K562 (cell line): ENCODE results near the gene VPREB3. TPM values are rescaled to one million over a fixed set of nuclear protein-coding genes. Genes with fewer than 3 reads are reported as not detected.

ENCODE experiments used
- KDM1A ChIP-seq, 2 experiments: fragments of 450-650 bp; IDR thresholded peaks; 2 replicates each; pipeline ENCODE4 v1.6.1; 2016; ENCODE audit warnings: mild to moderate bottlenecking in 2 of 2
- MXI1 ChIP-seq: IDR thresholded peaks from 2 replicates; pipeline ENCODE4 v1.6.1; 2011; ENCODE audit warnings: low read depth, mild to moderate bottlenecking, improper control_type of control experiment, low read length
- NEUROD1 ChIP-seq: fragments of 150-350 bp; IDR thresholded peaks from 2 replicates; pipeline ENCODE4 v1.6.1; 2014; ENCODE audit warnings: borderline replicate concordance, low read length, low read depth; ENCODE audit not compliant: partially characterized antibody
- NKRF ChIP-seq: fragments of 450-650 bp; IDR thresholded peaks from 2 replicates; pipeline ENCODE4 v1.6.1; 2016; ENCODE audit warnings: borderline replicate concordance
- NONO ChIP-seq, 2 experiments: fragments of 200-400 bp in 1 of 2; fragments of 450-650 bp in 1 of 2; formaldehyde crosslinking in 1 of 2; IDR thresholded peaks; 2 replicates each; pipeline ENCODE4 v1.6.1; 2017; ENCODE audit warnings: low read depth in 2 of 2, mild to moderate bottlenecking in 2 of 2, moderate library complexity in 2 of 2, low read length in 1 of 2
- RAD51 ChIP-seq: fragments of 450-650 bp; IDR thresholded peaks from 2 replicates; pipeline ENCODE4 v1.7.1; 2016; ENCODE audit warnings: low read depth, mild to moderate bottlenecking, borderline replicate concordance
- RBM22 ChIP-seq: fragments of 200-400 bp; formaldehyde crosslinking; IDR thresholded peaks from 2 replicates; pipeline ENCODE4 v1.6.1; 2018; ENCODE audit warnings: low read length, low read depth; ENCODE audit not compliant: poor library complexity, severe bottlenecking
- RFX5 ChIP-seq: IDR thresholded peaks from 2 replicates; pipeline ENCODE4 v1.6.1; 2011; ENCODE audit warnings: low read depth, mild to moderate bottlenecking, improper control_type of control experiment, low read length
- SRF ChIP-seq, 2 experiments: fragments of 250-450, 450-650 bp in 1 of 2; sonication (Bioruptor Pico) in 1 of 2; sonication (generic) in 1 of 2; formaldehyde crosslinking; IDR thresholded peaks; 2 replicates each; pipeline versions ENCODE4 v1.5.0 to v1.5.1; 2020 to 2022; ENCODE audit warnings: mild to moderate bottlenecking in 1 of 2, missing genetic modification reagents in 1 of 2
- TAL1 ChIP-seq: fragments of 450-650 bp; IDR thresholded peaks from 2 replicates; pipeline ENCODE4 v1.6.1; 2016; ENCODE audit warnings: mild to moderate bottlenecking
- TRIM24 ChIP-seq, 2 experiments: fragments of 450-650 bp; IDR thresholded peaks; 2 replicates each; pipeline ENCODE4 v1.6.1; 2016
- ZBTB11 ChIP-seq, 3 experiments: fragments of 200-800 bp in 1 of 3; fragments of 250-450 bp in 1 of 3; fragments of 450-650 bp in 1 of 3; sonication (Bioruptor Pico) in 1 of 3; sonication (Bioruptor generic) in 1 of 3; formaldehyde crosslinking in 1 of 3; IDR thresholded peaks; 2 replicates each; pipeline versions ENCODE4 v1.6.1 to v1.8.0; 2016 to 2022; ENCODE audit warnings: mild to moderate bottlenecking in 2 of 3, missing genetic modification characterization in 2 of 3, missing compliant biosample characterization in 1 of 3, moderate library complexity in 1 of 3
- ZBTB34 ChIP-seq: fragments of 250-450 bp; sonication (Bioruptor Pico); IDR thresholded peaks from 2 replicates; pipeline ENCODE4 v1.8.0; 2021; ENCODE audit warnings: mild to moderate bottlenecking, moderate library complexity
- ZNF395 ChIP-seq: fragments of 200-800 bp; sonication (Bioruptor generic); IDR thresholded peaks from 2 replicates; pipeline ENCODE4 v1.6.1; 2017; ENCODE audit warnings: missing genetic modification characterization, missing compliant biosample characterization
- ZNF740 ChIP-seq, 3 experiments: fragments of 200-800 bp in 1 of 3; sonication (Bioruptor generic) in 1 of 3; sonication (generic) in 1 of 3; formaldehyde crosslinking in 1 of 3; IDR thresholded peaks; 2 replicates each; pipeline versions ENCODE4 v1.6.1 to v1.8.0; 2016 to 2022; ENCODE audit warnings: mild to moderate bottlenecking in 2 of 3, missing compliant biosample characterization in 2 of 3, missing genetic modification characterization in 2 of 3, missing genetic modification reagents in 1 of 3
- polyA plus RNA-seq, 8 experiments: library from polyadenylated mRNA; depleted of rRNA in 4 of 8; stranded (reverse) in 5 of 8; unstranded in 3 of 8; fragments of >200 nt; fragmentation: Nextera tagmentation in 2 of 8; fragmentation: Illumina TruSeq in 1 of 8; extraction: Ambion mirVana in 2 of 8; extraction: Trizol in 1 of 8; gene quantifications; 2 replicates each; pipeline versions ENCODE4 v1.2.1 to v1.2.3, GENCODE V29; 2011 to 2014; ENCODE audit warnings: inconsistent platforms in 1 of 8, missing spikeins in 1 of 8
- total RNA-seq, 7 experiments: library from RNA; depleted of rRNA in 6 of 7; stranded (reverse); fragments of >200 nt in 6 of 7; fragmentation: Illumina TruSeq in 2 of 7; extraction: Trizol in 2 of 7; gene quantifications; 2 replicates each; pipeline versions ENCODE4 v1.2.1 to v1.2.3, GENCODE V29; 2011 to 2021; ENCODE audit warnings: low replicate concordance in 1 of 7

VPREB3 gene
- total and polyA plus RNA-seq, 9 of the 15 experiments (the other 6 are each of a cell fraction or from before 2014, with no cell fraction given) = 0.14 to 0.71 (median 0.20) TPM; not detected in 6

GRCh38 chr22:23767673-23768548 is 13.7 kb upstream of the VPREB3 start, which contains the start of gene CHCHD10 (continued):
- TF ChIP-seq ZBTB11 (CRISPR knock-in tag; IDR thresholded peaks at IDR 0.05) = peak in 1 of 3 experiments; percentile 61; a peak in 1 of 6 replicates
- TF ChIP-seq RAD51 = peak; percentile 25; the same call in 1 of the 2 replicates
- no peak for TF ChIP-seq NEUROD1
- no peak for TF ChIP-seq SRF (CRISPR knock-in tag; IDR thresholded peaks at IDR 0.05)
- no peak for TF ChIP-seq TRIM24 (IDR thresholded peaks at IDR 0.05)
- peak; percentile 39; the same call in 1 of the 2 replicates for TF ChIP-seq NKRF
- TF ChIP-seq TAL1 = no peak
- peak; percentile 14 to 33; a peak in 2 of 4 replicates for TF ChIP-seq NONO (IDR thresholded peaks at IDR 0.05; ENCODE audit: low read depth in 2 of 2, low read length in 1 of 2)
- no peak for TF ChIP-seq ZNF740 (CRISPR knock-in tag; IDR thresholded peaks at IDR 0.05)
- TF ChIP-seq ZNF740 (tag; IDR thresholded peaks at IDR 0.05) = peak in 1 of 2 experiments; percentile 80; a peak in 2 of 4 replicates
- TF ChIP-seq KDM1A (IDR thresholded peaks at IDR 0.05) = no peak
- TF ChIP-seq RFX5 = no peak
- TF ChIP-seq MXI1 = peak; percentile 19; the same call in 1 of the 2 replicates
- no peak for TF ChIP-seq ZBTB34 (CRISPR knock-in tag)
- TF ChIP-seq ZNF395 = 0 out of 2 replicates have a peak, but pooled peaks have one; percentile 4
- TF ChIP-seq RBM22 = no peak
